Measurements from ENCODE around the gene KCTD3.

The KCTD3 gene

GRCh38 chr1:215667761-215668160 is 100.7 kb downstream of the KCTD3 start:
- Histone ChIP-seq H3K9ac (ENCODE audit: low read length) (no peak overlapping the region), H3K4me1 (ENCODE audit: insufficient read depth, low read length) (no peaks in the 10 kb centered on the region), H3K27me3 (ENCODE audit: control insufficient read depth in 1 of 2, insufficient read depth in 2 of 2, low read length in 2 of 2) (no peaks in the 10 kb centered on the region), H3K4me3 (ENCODE audit: low read depth in 1 of 2, low read length in 2 of 2) (no peak overlapping the region), H3K9me3 (ENCODE audit: low read length) (no peaks in the 10 kb centered on the region), H3K36me3 (ENCODE audit: insufficient read depth, low read length) (no peaks in the 10 kb centered on the region), H3K27ac (ENCODE audit: low read depth, low read length) (no peak overlapping the region)

GRCh38 chr1:215669806-215670491 is 102.8 kb downstream of the KCTD3 start:
- no peaks in the 10 kb centered on the region for H3K4me1 ChIP-seq (ENCODE audit: insufficient read depth, low read length)
- H3K36me3 ChIP-seq (ENCODE audit: insufficient read depth, low read length): no peaks in the 10 kb centered on the region
- no peaks in the 10 kb centered on the region for H3K9me3 ChIP-seq (ENCODE audit: low read length)
- no peaks in the 10 kb centered on the region for H3K27me3 ChIP-seq (ENCODE audit: control insufficient read depth in 1 of 2, insufficient read depth in 2 of 2, low read length in 2 of 2)
- H3K4me3 ChIP-seq (ENCODE audit: low read depth in 1 of 2, low read length in 2 of 2): no peak overlapping the region
- no peak overlapping the region for H3K27ac ChIP-seq (ENCODE audit: low read depth, low read length)
- H3K9ac ChIP-seq (ENCODE audit: low read length): no peak overlapping the region
